Measurements from ENCODE around the gene WTAP. TPM values are rescaled to one million over a fixed set of nuclear protein-coding genes. Genes with fewer than 3 reads are reported as not detected.
"Not testable (repeated sequence)": the region's sequence is repeated elsewhere in the genome, so short reads cannot be mapped to it uniquely, and the experiment has no call there.

WTAP gene
- 154 TPM for polyA plus RNA-seq (ENCODE audit: insufficient read length)
- long read RNA-seq, donor 1, transcript WTAP-202 (8 exons, 3,656 nt), result minor isoform, 6 of 55 reads
- long read RNA-seq, donor 1, transcript WTAP-201 (6 exons, 1,622 nt), result major isoform, 21 of 55 reads
- long read RNA-seq, donor 1, partial matches to known transcripts, result 24 of 55 reads
- long read RNA-seq, donor 1, other reads (novel, unspliced or antisense), result 0 of 55 reads
- long read RNA-seq, donor 2, transcript WTAP-202 (8 exons, 3,656 nt), result minor isoform, 5 of 51 reads
- long read RNA-seq, donor 2, transcript WTAP-201 (6 exons, 1,622 nt), result major isoform, 25 of 51 reads
- long read RNA-seq, donor 2, transcript WTAP-206 (8 exons, 2,109 nt), result minor isoform, 7 of 51 reads
- long read RNA-seq, donor 2, partial matches to known transcripts, result 12 of 51 reads
- long read RNA-seq, donor 2, other reads (novel, unspliced or antisense), result 0 of 51 reads
- long read RNA-seq, donor 3, transcript WTAP-201 (6 exons, 1,622 nt), result major isoform, 11 of 23 reads
- long read RNA-seq, donor 3, partial matches to known transcripts, result 7 of 23 reads
- long read RNA-seq, donor 3, other reads (novel, unspliced or antisense), result 0 of 23 reads
- long read RNA-seq, donor 4, partial matches to known transcripts, result 5 of 7 reads
- long read RNA-seq, donor 4, other reads (novel, unspliced or antisense), result 0 of 7 reads
- long read RNA-seq, donor 5, transcript WTAP-201 (6 exons, 1,622 nt), result major isoform, 20 of 109 reads
- long read RNA-seq, donor 5, transcript WTAP-206 (8 exons, 2,109 nt), result minor isoform, 8 of 109 reads
- long read RNA-seq, donor 5, partial matches to known transcripts, result 68 of 109 reads
- long read RNA-seq, donor 5, other reads (novel, unspliced or antisense), result 6 of 109 reads
- long read RNA-seq, donor 6, transcript WTAP-201 (6 exons, 1,622 nt), result major isoform, 17 of 62 reads
- long read RNA-seq, donor 6, transcript WTAP-206 (8 exons, 2,109 nt), result minor isoform, 6 of 62 reads
- long read RNA-seq, donor 6, partial matches to known transcripts, result 31 of 62 reads
- long read RNA-seq, donor 6, other reads (novel, unspliced or antisense), result 0 of 62 reads
- long read RNA-seq, donor 7, transcript WTAP-206 (8 exons, 2,109 nt), result minor isoform, 6 of 56 reads
- long read RNA-seq, donor 7, transcript WTAP-202 (8 exons, 3,656 nt), result minor isoform, 6 of 56 reads
- long read RNA-seq, donor 7, transcript WTAP-201 (6 exons, 1,622 nt), result major isoform, 18 of 56 reads
- long read RNA-seq, donor 7, partial matches to known transcripts, result 23 of 56 reads
- long read RNA-seq, donor 7, other reads (novel, unspliced or antisense), result 0 of 56 reads
- long read RNA-seq, donor 8, transcript WTAP-201 (6 exons, 1,622 nt), result major isoform, 10 of 66 reads
- long read RNA-seq, donor 8, partial matches to known transcripts, result 51 of 66 reads
- long read RNA-seq, donor 8, other reads (novel, unspliced or antisense), result 0 of 66 reads

GRCh38 chr6:159726918-159727716 lies at the start of gene WTAP:
WTAP (plus strand) TSS chr6:159727506; CDS start chr6:159736266, 8,760 bp downstream.
- DNase-seq, result peak; percentile 94

- DNase-seq, result no peak
These were observed 49.7 kb upstream of the WTAP start for GRCh38 chr6:159677506-159678165.

DNA sequence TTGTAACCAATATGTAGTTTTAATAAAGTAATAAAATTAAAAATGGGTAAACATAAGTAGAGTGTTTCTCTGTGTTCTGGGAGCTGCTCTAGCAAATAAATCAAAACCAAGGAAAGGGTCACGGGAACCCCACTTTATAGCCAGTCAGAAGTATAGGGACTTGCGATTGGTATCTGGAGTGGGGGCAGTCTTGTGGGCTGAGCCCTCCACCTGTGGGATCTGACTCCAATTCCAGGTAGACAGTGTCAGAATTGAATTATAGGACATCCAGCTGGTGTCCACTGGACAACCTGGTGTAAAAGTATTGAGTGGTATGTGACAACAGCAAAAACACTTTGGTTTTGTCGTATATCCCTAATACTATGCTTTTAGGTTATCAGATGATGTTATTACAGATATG lies 48.7 kb upstream of the WTAP start:
- DNase-seq, result no peak

- no peak for DNase-seq
These were observed 47.9 kb upstream of the WTAP start for GRCh38 chr6:159679091-159680077.

- DNase-seq, result no peak
These were observed 47.2 kb upstream of the WTAP start for GRCh38 chr6:159680104-159680503.

GRCh38 chr6:159681191-159681880 lies 46.0 kb upstream of the WTAP start:
- no peak for DNase-seq

DNA sequence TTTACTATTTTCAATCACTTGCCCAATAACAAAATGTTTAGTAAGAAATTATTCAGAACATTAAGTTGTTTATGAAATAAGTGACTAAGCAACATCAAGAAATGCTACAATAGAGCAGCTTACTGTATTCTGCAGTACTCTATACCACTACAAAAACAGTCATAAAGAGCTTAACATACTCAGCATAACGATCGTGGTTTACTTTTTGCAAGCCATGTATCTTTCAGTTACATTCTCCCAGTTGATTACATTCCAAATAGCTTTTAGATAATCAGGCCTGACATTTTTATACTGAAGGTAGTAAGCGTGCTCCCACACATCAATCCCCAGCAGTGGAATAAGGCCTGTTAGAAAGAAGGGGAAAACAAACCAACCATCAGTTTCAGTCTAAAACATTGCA lies 45.0 kb upstream of the WTAP start:
- no peak for DNase-seq

- DNase-seq, result no peak
These were observed 44.5 kb upstream of the WTAP start for GRCh38 chr6:159682810-159683209.

- DNase-seq, result no peak
These were observed 43.3 kb upstream of the WTAP start for GRCh38 chr6:159684013-159684304.

DNA sequence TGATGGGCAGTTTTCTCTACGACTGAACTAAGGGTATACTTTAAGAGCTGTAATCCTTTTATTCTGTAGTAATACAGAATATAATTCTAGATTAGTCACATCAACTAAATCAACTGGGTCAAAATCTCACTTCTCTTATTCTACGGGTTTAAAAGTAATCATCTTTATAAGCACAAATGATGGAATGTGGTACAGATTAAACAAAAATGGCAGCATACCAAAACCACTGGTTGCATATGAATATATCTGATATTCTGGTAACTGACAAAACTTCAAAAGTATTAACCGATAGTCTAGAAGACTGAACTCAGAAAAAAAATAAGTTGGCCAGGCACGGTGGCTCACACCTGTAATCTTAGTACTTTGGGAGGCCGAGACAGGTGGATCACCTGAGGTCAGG lies 41.3 kb upstream of the WTAP start:
- no peak for DNase-seq

DNA sequence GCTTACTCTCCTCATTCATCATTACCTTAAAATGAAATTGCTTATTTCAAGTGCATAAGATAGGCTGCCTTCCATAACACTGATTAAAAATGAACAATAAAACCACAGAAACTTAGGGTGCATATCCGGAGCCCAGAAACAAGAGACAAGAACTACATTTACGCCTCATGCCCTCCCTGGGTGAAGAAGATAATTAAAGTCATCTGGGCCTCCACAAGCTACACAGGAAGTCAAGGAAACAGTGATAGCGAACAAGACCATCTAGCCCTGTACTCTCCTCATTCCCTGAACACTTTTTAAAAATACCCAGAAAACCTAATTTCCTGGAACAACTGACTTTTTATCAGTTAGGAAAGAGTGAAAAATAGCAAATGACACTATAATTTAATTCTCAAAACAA lies 40.6 kb upstream of the WTAP start:
- DNase-seq, result no peak

DNA sequence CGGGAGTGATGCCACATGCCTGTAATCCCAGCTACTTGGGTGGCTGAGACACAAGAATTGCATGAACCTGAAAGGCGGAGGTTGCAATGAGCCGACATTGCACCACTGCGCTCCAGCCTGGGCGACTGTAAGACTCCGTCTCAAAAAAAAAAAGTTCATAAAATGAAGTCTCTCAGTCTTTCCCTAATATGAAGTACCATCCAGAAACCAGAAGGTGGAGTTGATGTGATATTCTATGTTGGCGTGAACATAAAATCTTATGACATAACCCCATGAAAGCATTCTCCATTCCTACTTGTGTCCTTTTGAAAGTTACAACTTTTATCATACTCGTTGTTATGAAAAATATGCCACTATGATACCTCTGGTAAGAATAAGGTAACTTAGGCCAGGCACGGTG lies 40.0 kb upstream of the WTAP start:
- no peak for DNase-seq

DNA sequence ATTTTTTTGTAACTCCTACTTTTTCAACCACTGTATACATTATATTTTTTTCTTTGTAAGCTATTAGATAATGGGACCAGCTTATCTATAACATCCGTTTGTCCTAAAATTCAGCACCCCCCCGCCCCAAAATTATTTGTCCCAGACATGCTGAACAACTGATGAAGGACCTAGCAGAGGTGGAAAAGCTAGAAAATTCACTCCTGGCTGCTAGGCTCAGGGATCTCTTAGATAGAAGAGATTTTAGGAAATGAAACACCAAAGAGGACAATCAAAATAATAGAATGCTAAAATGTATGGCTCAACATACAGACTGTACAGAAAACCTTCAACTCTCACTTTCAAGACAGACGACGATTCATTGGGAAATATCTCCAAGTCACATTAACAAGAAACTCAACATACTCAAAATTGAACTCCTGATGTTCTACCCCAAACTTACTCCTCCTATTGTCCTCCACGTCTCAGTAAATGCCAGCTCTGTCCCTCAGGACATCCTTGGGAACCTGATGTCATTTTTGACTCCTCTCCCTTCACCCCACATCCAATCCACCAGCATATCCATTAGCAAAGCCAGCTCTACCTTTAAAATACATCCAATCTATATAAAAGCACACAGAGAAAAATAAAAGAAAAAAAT lies 38.9 kb upstream of the WTAP start:
- DNase-seq, result no peak

- no peak for DNase-seq
These were observed 38.3 kb upstream of the WTAP start for GRCh38 chr6:159689001-159689400.

GRCh38 chr6:159690135-159690534 lies 37.2 kb upstream of the WTAP start:
- DNase-seq, result not testable (repeated sequence)

DNA sequence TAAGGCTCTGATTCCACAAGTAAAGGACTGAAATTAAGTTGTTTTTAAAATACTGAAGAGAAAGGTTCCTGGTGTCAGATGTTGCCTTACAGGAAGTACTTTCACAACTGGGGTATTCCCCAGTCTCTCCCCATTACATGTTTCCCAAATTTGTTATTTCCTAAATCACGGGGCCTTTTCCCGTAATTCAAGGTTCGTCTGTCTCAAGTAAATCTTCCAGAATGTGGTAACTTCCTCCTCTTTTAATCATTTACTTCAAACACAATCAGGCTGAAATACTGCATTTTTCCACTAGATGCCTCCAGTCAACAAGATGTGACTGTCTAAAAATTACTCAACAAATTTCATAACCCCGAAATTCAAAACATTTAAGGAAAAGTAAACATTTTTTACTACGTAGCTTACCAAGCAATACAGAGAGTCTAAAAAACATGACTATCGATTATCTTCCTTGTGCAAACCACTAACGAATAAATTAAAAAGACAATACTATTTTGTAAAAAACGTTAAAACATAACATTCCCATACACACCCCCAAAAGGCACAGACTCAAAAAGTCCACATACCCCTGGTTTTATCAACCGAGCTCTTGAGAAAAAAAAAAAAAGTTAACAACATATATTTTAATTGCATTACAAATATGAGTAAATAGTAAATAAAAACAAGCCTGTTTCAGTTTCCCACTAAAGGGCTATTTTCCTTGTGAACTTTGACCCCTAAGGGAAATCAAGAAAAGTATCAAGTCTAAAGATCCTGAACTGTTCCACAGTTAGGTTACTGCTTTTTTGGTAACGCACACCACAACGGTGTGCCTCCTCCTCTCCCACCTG lies 36.0 kb upstream of the WTAP start:
- DNase-seq, result peak; percentile 68

- no peak for DNase-seq
These were observed 35.4 kb upstream of the WTAP start for GRCh38 chr6:159691963-159692287.

Measured in left kidney (tissue), 8 donors.